Activated naive CD4-positive, alpha-beta T cell treated with anti-CD3 and anti-CD28 coated beads, Interleukin-2, amount 10 ng/mL, durations not matched to agents 7 days and 5 days (primary cell): Measurements from ENCODE around the gene IMPDH1.
A peak's percentile ranks its signal among the peaks of the same experiment; 100 is the strongest.

Experiments
- CTCF ChIA-PET: fragments of 350-600 bp; sonication (Branson Sonifier 250); formaldehyde crosslinking; loops from one replicate; lab custom pipeline; 2021; ENCODE audit warnings: antibody characterized with exemption; lab: Charles Lee
- DNase-seq: peaks from one replicate; pipeline ENCODE4 v3.0.0-alpha.2; 2020
- H3K27ac Mint-ChIP-seq: one replicate; pipeline ENCODE4 v1.8.0; 2021; ENCODE audit warnings: mild to moderate bottlenecking, moderate library complexity, mixed read lengths
- H3K27me3 Mint-ChIP-seq: one replicate; pipeline ENCODE4 v1.8.0; 2021; ENCODE audit warnings: mild to moderate bottlenecking, mixed read lengths
- H3K36me3 Mint-ChIP-seq: one replicate; pipeline ENCODE4 v1.8.0; 2021; ENCODE audit warnings: mixed read lengths
- H3K4me1 Mint-ChIP-seq: one replicate; pipeline ENCODE4 v1.8.0; 2021; ENCODE audit warnings: mixed read lengths
- H3K4me3 Mint-ChIP-seq: one replicate; pipeline ENCODE4 v1.8.0; 2021; ENCODE audit warnings: mild to moderate bottlenecking, moderate library complexity, mixed read lengths
- H3K9me3 Mint-ChIP-seq: one replicate; pipeline ENCODE4 v1.8.0; 2021; ENCODE audit warnings: mixed read lengths

IMPDH1 gene

GRCh38 chr7:128447941-128448564 lies 38.3 kb upstream of the IMPDH1 start:
- no peak for DNase-seq
- Mint-ChIP-seq H3K27me3 (peaks cover 39% of the 10 kb centered on the region), H3K4me3 (no peak overlapping the region), H3K27ac (no peak overlapping the region), H3K9me3 (no peaks in the 10 kb centered on the region), H3K4me1 (peaks cover 8% of the 10 kb centered on the region), H3K36me3 (no peaks in the 10 kb centered on the region)
- CTCF ChIA-PET, result interaction anchor here (1.2 to 2.9 kb wide), 4 partner anchors 13 to 23 kb away, joined by 3 to 20 read pairs (median 9); no protein-coding TSS in a partner anchor

- Mint-ChIP-seq H3K4me3 (no peak overlapping the region), H3K4me1 (no peaks in the 10 kb centered on the region), H3K36me3 (no peaks in the 10 kb centered on the region), H3K27me3 (peaks cover 22% of the 10 kb centered on the region), H3K27ac (no peak overlapping the region), H3K9me3 (no peaks in the 10 kb centered on the region)
- no peak for DNase-seq
- CTCF ChIA-PET, result interaction anchor here (1.2 to 1.8 kb wide), 2 partner anchors 14 to 21 kb away, joined by 3 to 4 read pairs; no protein-coding TSS in a partner anchor
These were observed 36.5 kb upstream of the IMPDH1 start for GRCh38 chr7:128446306-128446705.

GRCh38 chr7:128443831-128444600 lies 34.2 kb upstream of the IMPDH1 start:
- H3K4me1 Mint-ChIP-seq, result no peaks in the 10 kb centered on the region
- no peak overlapping the region for H3K27ac Mint-ChIP-seq
- DNase-seq, result no peak
- H3K27me3 Mint-ChIP-seq, result peaks cover 11% of the 10 kb centered on the region
- H3K4me3 Mint-ChIP-seq, result no peak overlapping the region
- CTCF ChIA-PET, result interaction anchor here (0.5 to 2.4 kb wide), 8 partner anchors 11 to 1077 kb away, joined by 3 to 16 read pairs (median 3); no protein-coding TSS in a partner anchor
- H3K36me3 Mint-ChIP-seq, result no peaks in the 10 kb centered on the region
- no peaks in the 10 kb centered on the region for H3K9me3 Mint-ChIP-seq

GRCh38 chr7:128442356-128442755 lies 32.6 kb upstream of the IMPDH1 start:
- DNase-seq, result no peak
- H3K27ac Mint-ChIP-seq, result no peak overlapping the region
- H3K4me1 Mint-ChIP-seq, result no peaks in the 10 kb centered on the region
- CTCF ChIA-PET, result interaction anchor here (1.0 to 3.3 kb wide), 5 partner anchors 9 to 19 kb away, joined by 3 to 26 read pairs (median 5); partner anchors contain the start of gene HILPDA
- H3K9me3 Mint-ChIP-seq, result no peaks in the 10 kb centered on the region
- H3K36me3 Mint-ChIP-seq, result no peaks in the 10 kb centered on the region
- peaks cover 17% of the 10 kb centered on the region for H3K27me3 Mint-ChIP-seq
- H3K4me3 Mint-ChIP-seq, result no peak overlapping the region

- Mint-ChIP-seq H3K4me3 (no peak overlapping the region), H3K9me3 (no peaks in the 10 kb centered on the region), H3K4me1 (no peaks in the 10 kb centered on the region), H3K36me3 (no peaks in the 10 kb centered on the region), H3K27me3 (peaks cover 29% of the 10 kb centered on the region), H3K27ac (no peak overlapping the region)
- CTCF ChIA-PET, result interaction anchor here (1.2 to 1.9 kb wide), 4 partner anchors 11 to 50 kb away, joined by 3 to 9 read pairs (median 5); no protein-coding TSS in a partner anchor
- DNase-seq, result no peak
These were observed 27.9 kb upstream of the IMPDH1 start for GRCh38 chr7:128437426-128438332.

- H3K9me3 Mint-ChIP-seq, result no peaks in the 10 kb centered on the region
- H3K27ac Mint-ChIP-seq, result no peak overlapping the region
- DNase-seq, result no peak
- no peaks in the 10 kb centered on the region for H3K36me3 Mint-ChIP-seq
- peaks cover 47% of the 10 kb centered on the region for H3K27me3 Mint-ChIP-seq
- H3K4me1 Mint-ChIP-seq, result no peaks in the 10 kb centered on the region
- CTCF ChIA-PET, result interaction anchor here (1.3 to 14.6 kb wide), 4 partner anchors 9 to 37 kb away, joined by 3 to 339 read pairs (median 18); no protein-coding TSS in a partner anchor
- no peak overlapping the region for H3K4me3 Mint-ChIP-seq
These were observed 25.5 kb upstream of the IMPDH1 start for GRCh38 chr7:128435327-128435686.

GRCh38 chr7:128434413-128435326 lies 24.9 kb upstream of the IMPDH1 start:
- Mint-ChIP-seq H3K27ac (no peak overlapping the region), H3K9me3 (no peaks in the 10 kb centered on the region), H3K27me3 (peaks cover 50% of the 10 kb centered on the region), H3K4me1 (peaks cover under 1% of the 10 kb centered on the region), H3K36me3 (no peaks in the 10 kb centered on the region), H3K4me3 (no peak overlapping the region)
- DNase-seq, result no peak
- CTCF ChIA-PET, result interaction anchor here (1.3 to 14.6 kb wide), 5 partner anchors 7 to 36 kb away, joined by 3 to 339 read pairs (median 4); no protein-coding TSS in a partner anchor

GRCh38 chr7:128431754-128432153 lies 22.0 kb upstream of the IMPDH1 start:
- Mint-ChIP-seq H3K4me3 (no peak overlapping the region), H3K4me1 (peaks cover 7% of the 10 kb centered on the region), H3K9me3 (no peaks in the 10 kb centered on the region), H3K36me3 (no peaks in the 10 kb centered on the region), H3K27me3 (peaks cover 56% of the 10 kb centered on the region), H3K27ac (no peak overlapping the region)
- CTCF ChIA-PET, result interaction anchor here (1.1 to 14.6 kb wide), 4 partner anchors 28 to 47 kb away, joined by 3 to 339 read pairs (median 6); no protein-coding TSS in a partner anchor
- DNase-seq, result no peak

- no peak overlapping the region for H3K27ac Mint-ChIP-seq
- H3K27me3 Mint-ChIP-seq, result peaks cover 55% of the 10 kb centered on the region
- H3K4me3 Mint-ChIP-seq, result no peak overlapping the region
- CTCF ChIA-PET, result interaction anchor here (1.1 to 14.6 kb wide), 4 partner anchors 28 to 47 kb away, joined by 3 to 339 read pairs (median 6); no protein-coding TSS in a partner anchor
- no peaks in the 10 kb centered on the region for H3K9me3 Mint-ChIP-seq
- H3K36me3 Mint-ChIP-seq, result no peaks in the 10 kb centered on the region
- peaks cover 7% of the 10 kb centered on the region for H3K4me1 Mint-ChIP-seq
- DNase-seq, result no peak
These were observed 21.4 kb upstream of the IMPDH1 start for GRCh38 chr7:128431221-128431620.

GRCh38 chr7:128430207-128430606 lies 20.4 kb upstream of the IMPDH1 start:
- CTCF ChIA-PET, result interaction anchor here (7.6 to 14.6 kb wide), 3 partner anchors 18 to 42 kb away, joined by 51 to 339 read pairs (median 166); partner anchors contain the start of gene IMPDH1
- no peak overlapping the region for H3K27ac Mint-ChIP-seq
- peaks cover 49% of the 10 kb centered on the region for H3K27me3 Mint-ChIP-seq

GRCh38 chr7:128427289-128427891 lies 17.6 kb upstream of the IMPDH1 start:
- DNase-seq, result peak; percentile 37
- Mint-ChIP-seq H3K27me3 (peaks cover 45% of the 10 kb centered on the region), H3K9me3 (no peaks in the 10 kb centered on the region), H3K4me1 (peaks cover 7% of the 10 kb centered on the region), H3K27ac (no peak overlapping the region), H3K36me3 (no peaks in the 10 kb centered on the region), H3K4me3 (no peak overlapping the region)
- CTCF ChIA-PET, result interaction anchor here (0.6 to 14.6 kb wide), 32 partner anchors 8 to 664 kb away, joined by 3 to 339 read pairs (median 6); partner anchors contain the start of genes ATP6V1F, HILPDA, IMPDH1 and METTL2B

More at GRCh38 chr7:128430207-128430606, 20.4 kb upstream of the IMPDH1 start:
- Mint-ChIP-seq H3K4me1 (peaks cover 7% of the 10 kb centered on the region), H3K36me3 (no peaks in the 10 kb centered on the region), H3K9me3 (no peaks in the 10 kb centered on the region), H3K4me3 (no peak overlapping the region)
- DNase-seq, result no peak

GRCh38 chr7:128425850-128426249 lies 16.1 kb upstream of the IMPDH1 start:
- Mint-ChIP-seq H3K27me3 (peaks cover 33% of the 10 kb centered on the region), H3K36me3 (no peaks in the 10 kb centered on the region), H3K4me3 (no peak overlapping the region), H3K27ac (no peak overlapping the region), H3K9me3 (no peaks in the 10 kb centered on the region), H3K4me1 (peaks cover 7% of the 10 kb centered on the region)
- DNase-seq, result peak; percentile 87
- CTCF ChIA-PET, result interaction anchor here (0.7 to 14.6 kb wide), 30 partner anchors 9 to 315 kb away, joined by 3 to 339 read pairs (median 6); partner anchors contain the start of genes HILPDA, IMPDH1, METTL2B and RBM28
